Activated gamma-delta T cell treated with anti-CD3 and anti-CD28 coated beads, Interleukin-2, amount 50 U/mL, for 16 hours (primary cell): ENCODE measurements around the gene EIF5AL1.
A peak's percentile ranks its signal among the peaks of the same experiment; 100 is the strongest.

ENCODE experiments used
- DNase-seq: peaks from one replicate; pipeline ENCODE4 v3.0.0-alpha.2; 2020; ENCODE audit warnings: low read depth

EIF5AL1 gene

GRCh38 chr10:79559726-79560125 lies 47.4 kb downstream of the EIF5AL1 start:
- DNase-seq, result no peak

- DNase-seq, result no peak
Observed at GRCh38 chr10:79560160-79560709, 47.9 kb downstream of the EIF5AL1 start, which contains the start of gene SFTPA2. Gene SFTPA2, minus strand, starts transcription at chr10:79560407. Its CDS starts 924 bp downstream, at chr10:79559483.

- DNase-seq, result no peak
Observed at GRCh38 chr10:79561257-79561656, 48.9 kb downstream of the EIF5AL1 start.

GRCh38 chr10:79562135-79562756 lies 49.9 kb downstream of the EIF5AL1 start:
- peak; percentile 43 for DNase-seq

- no peak for DNase-seq
Observed at GRCh38 chr10:79563426-79563825, 51.1 kb downstream of the EIF5AL1 start.
